OCI-LY3 (cell line): ENCODE data around the gene RAD51B.

Source experiments
- H2AFZ ChIP-seq: fragments of 200-600, 300-600 bp; shearing (Covaris generic); 2 replicates; pipeline ENCODE4 v1.6.0; 2014; ENCODE audit warnings: antibody characterized with exemption, low read depth, low read length
- H3K27ac ChIP-seq: fragments of 200-600, 300-600 bp; sonication (generic); 2 replicates; pipeline ENCODE4 v1.5.1; 2014; ENCODE audit warnings: mild to moderate bottlenecking, low read length, moderate library complexity, mixed read lengths
- H3K27me3 ChIP-seq: fragments of 200-600, 300-600 bp; sonication (generic); 2 replicates; pipeline ENCODE4 v1.6.1; 2014; ENCODE audit warnings: low read depth, low read length, mixed read lengths
- H3K36me3 ChIP-seq: fragments of 200-600, 300-600 bp; sonication (generic); replicated peaks from 2 replicates; pipeline ENCODE3; 2014; ENCODE audit warnings: low read depth, low read length, mixed read lengths
- H3K4me1 ChIP-seq: fragments of 300-600, 200-600 bp; sonication (generic); 2 replicates; pipeline ENCODE4 v1.6.1; 2014; ENCODE audit warnings: low read length, mixed read lengths
- H3K4me2 ChIP-seq: fragments of 200-600, 300-600 bp; sonication (generic); 2 replicates; pipeline ENCODE4 v1.6.1; 2014; ENCODE audit warnings: low read length, mixed read lengths
- H3K4me3 ChIP-seq: fragments of 300-600, 200-600 bp; sonication (generic); 2 replicates; pipeline ENCODE4 v1.5.1; 2014; ENCODE audit warnings: antibody characterized with exemption, mild to moderate bottlenecking, low read length, moderate library complexity
- H3K79me2 ChIP-seq: fragments of 300-600, 200-600 bp; shearing (Covaris generic); 2 replicates; pipeline ENCODE4 v1.6.1; 2014; ENCODE audit warnings: mild to moderate bottlenecking, low read length, mixed read lengths
- H3K9ac ChIP-seq: fragments of 300-600, 200-600 bp; shearing (Covaris generic); 2 replicates; pipeline ENCODE4 v1.6.0; 2014; ENCODE audit warnings: mild to moderate bottlenecking, low read length, moderate library complexity
- H3K9me3 ChIP-seq: fragments of 200-600, 300-600 bp; shearing (Covaris generic); 2 replicates; pipeline ENCODE4 v1.6.1; 2014; ENCODE audit warnings: low read length, mixed read lengths; ENCODE audit not compliant: insufficient read depth
- H4K20me1 ChIP-seq: fragments of 200-600, 300-600 bp; sonication (generic); 2 replicates; pipeline ENCODE4 v1.6.1; 2016; ENCODE audit warnings: low read length, mixed read lengths; ENCODE audit not compliant: insufficient read depth
- CTCF ChIP-seq: fragments of 200-600, 300-600 bp; sonication (generic); IDR thresholded peaks from 2 replicates; pipeline ENCODE4 v1.5.1; 2014; ENCODE audit warnings: antibody characterized with exemption, low read length, low read depth
- EZH2phosphoT487 ChIP-seq: fragments of 200-600 bp; shearing (Covaris generic); IDR thresholded peaks from 2 replicates; pipeline ENCODE4 v1.6.1; 2018; ENCODE audit warnings: antibody characterized with exemption, mixed run types, low read depth

The RAD51B gene

GRCh38 chr14:68609012-68609411 is 789.4 kb downstream of the RAD51B start:
- no peak for TF ChIP-seq CTCF
- no peak for TF ChIP-seq EZH2phosphoT487
- H3K27ac ChIP-seq = no peak overlapping the region
- H3K4me1 ChIP-seq = no peaks in the 10 kb centered on the region
- H3K9ac ChIP-seq = no peak overlapping the region
- no peaks in the 10 kb centered on the region for H3K27me3 ChIP-seq
- no peaks in the 10 kb centered on the region for H3K36me3 ChIP-seq
- H3K4me3 ChIP-seq = no peak overlapping the region
- H3K79me2 ChIP-seq = no peaks in the 10 kb centered on the region
- no peak overlapping the region for H3K4me2 ChIP-seq
- H4K20me1 ChIP-seq = no peaks in the 10 kb centered on the region
- no peak overlapping the region for H2AFZ ChIP-seq
- H3K9me3 ChIP-seq = peaks cover 12% of the 10 kb centered on the region

- H3K27ac ChIP-seq = no peak overlapping the region
- H4K20me1 ChIP-seq = no peaks in the 10 kb centered on the region
- no peaks in the 10 kb centered on the region for H3K36me3 ChIP-seq
- H3K4me3 ChIP-seq = no peak overlapping the region
- H3K4me1 ChIP-seq = no peaks in the 10 kb centered on the region
- no peak overlapping the region for H2AFZ ChIP-seq
- H3K27me3 ChIP-seq = no peaks in the 10 kb centered on the region
- TF ChIP-seq CTCF (no peak), EZH2phosphoT487 (no peak)
- H3K79me2 ChIP-seq = no peaks in the 10 kb centered on the region
- H3K9me3 ChIP-seq = peaks cover 12% of the 10 kb centered on the region; the same call in 1 of the 2 replicates
- H3K4me2 ChIP-seq = no peak overlapping the region
- no peak overlapping the region for H3K9ac ChIP-seq
Observed at GRCh38 chr14:68610251-68610793, 790.7 kb downstream of the RAD51B start.

- Histone ChIP-seq H2AFZ (no peak overlapping the region), H3K36me3 (no peaks in the 10 kb centered on the region), H3K27ac (no peak overlapping the region), H4K20me1 (no peaks in the 10 kb centered on the region), H3K27me3 (no peaks in the 10 kb centered on the region), H3K4me3 (no peak overlapping the region), H3K4me1 (no peaks in the 10 kb centered on the region), H3K9me3 (peaks cover 9% of the 10 kb centered on the region), H3K9ac (no peak overlapping the region), H3K79me2 (no peaks in the 10 kb centered on the region), H3K4me2 (no peak overlapping the region)
- TF ChIP-seq CTCF (no peak), EZH2phosphoT487 (no peak)
Observed at GRCh38 chr14:68611599-68611998, 792.0 kb downstream of the RAD51B start.

GRCh38 chr14:68612049-68612448 is 792.5 kb downstream of the RAD51B start:
- H2AFZ ChIP-seq = no peak overlapping the region
- no peak overlapping the region for H3K27ac ChIP-seq
- H3K36me3 ChIP-seq = no peaks in the 10 kb centered on the region
- no peaks in the 10 kb centered on the region for H4K20me1 ChIP-seq
- no peak overlapping the region for H3K4me3 ChIP-seq
- H3K4me1 ChIP-seq = no peaks in the 10 kb centered on the region
- TF ChIP-seq CTCF (no peak), EZH2phosphoT487 (no peak)
- H3K9ac ChIP-seq = no peak overlapping the region
- H3K79me2 ChIP-seq = no peaks in the 10 kb centered on the region
- peaks cover 14% of the 10 kb centered on the region for H3K9me3 ChIP-seq
- no peak overlapping the region for H3K4me2 ChIP-seq
- no peaks in the 10 kb centered on the region for H3K27me3 ChIP-seq
